Bronchial epithelial cell (primary cell): Measurements from ENCODE around the gene SVOP. TPM values are rescaled to one million over a fixed set of nuclear protein-coding genes. Genes with fewer than 3 reads are reported as not detected.
A peak's percentile ranks its signal among the peaks of the same experiment; 100 is the strongest.

ENCODE experiments used
- DNase-seq: peaks from one replicate; pipeline ENCODE4 v3.0.0-alpha.2; 2010; ENCODE audit warnings: low read depth
- FAIRE-seq: peaks from 2 replicates; lab custom pipeline; 2011; peaks lifted over from hg19 to GRCh38; lab: Jason Lieb, UNC
- H3K27me3 ChIP-seq: 2 replicates; pipeline ENCODE4 v1.5.1; 2011; ENCODE audit warnings: low read length; ENCODE audit not compliant: control insufficient read depth, insufficient read depth
- H3K36me3 ChIP-seq: 2 replicates; pipeline ENCODE4 v1.5.1; 2011; ENCODE audit warnings: low read length; ENCODE audit not compliant: control insufficient read depth, insufficient read depth
- H3K4me3 ChIP-seq: 2 replicates; pipeline ENCODE4 v1.5.1; 2011; ENCODE audit warnings: mild to moderate bottlenecking, low read depth, low read length, control low read depth
- total RNA-seq: library from RNA; depleted of rRNA; stranded (reverse); fragments of >200 nt; gene quantifications from 2 replicates; pipeline ENCODE4 v1.2.1, GENCODE V29; 2014
- TF ChIP-seq, protein P1 (sequence below): IDR thresholded peaks from 2 replicates; pipeline ENCODE4 v1.5.1; 2011; ENCODE audit warnings: mild to moderate bottlenecking, moderate library complexity, low read length, control low read depth, inconsistent platforms; ENCODE audit not compliant: insufficient read depth, severe bottlenecking

SVOP gene
- total RNA-seq, 1 donor from 2014 or later, result not detected

- TF ChIP-seq, protein P1, sequence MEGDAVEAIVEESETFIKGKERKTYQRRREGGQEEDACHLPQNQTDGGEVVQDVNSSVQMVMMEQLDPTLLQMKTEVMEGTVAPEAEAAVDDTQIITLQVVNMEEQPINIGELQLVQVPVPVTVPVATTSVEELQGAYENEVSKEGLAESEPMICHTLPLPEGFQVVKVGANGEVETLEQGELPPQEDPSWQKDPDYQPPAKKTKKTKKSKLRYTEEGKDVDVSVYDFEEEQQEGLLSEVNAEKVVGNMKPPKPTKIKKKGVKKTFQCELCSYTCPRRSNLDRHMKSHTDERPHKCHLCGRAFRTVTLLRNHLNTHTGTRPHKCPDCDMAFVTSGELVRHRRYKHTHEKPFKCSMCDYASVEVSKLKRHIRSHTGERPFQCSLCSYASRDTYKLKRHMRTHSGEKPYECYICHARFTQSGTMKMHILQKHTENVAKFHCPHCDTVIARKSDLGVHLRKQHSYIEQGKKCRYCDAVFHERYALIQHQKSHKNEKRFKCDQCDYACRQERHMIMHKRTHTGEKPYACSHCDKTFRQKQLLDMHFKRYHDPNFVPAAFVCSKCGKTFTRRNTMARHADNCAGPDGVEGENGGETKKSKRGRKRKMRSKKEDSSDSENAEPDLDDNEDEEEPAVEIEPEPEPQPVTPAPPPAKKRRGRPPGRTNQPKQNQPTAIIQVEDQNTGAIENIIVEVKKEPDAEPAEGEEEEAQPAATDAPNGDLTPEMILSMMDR, result no peak
- DNase-seq, result no peak
- H3K27me3 ChIP-seq, result peaks cover 2% of the 10 kb centered on the region
- no peaks in the 10 kb centered on the region for H3K36me3 ChIP-seq
- FAIRE-seq, result no peak
- no peak overlapping the region for H3K4me3 ChIP-seq
Measured at GRCh38 chr12:108975024-108975593, 45.8 kb downstream of the SVOP start.

GRCh38 chr12:108973629-108974152, 47.2 kb downstream of the SVOP start:
- FAIRE-seq (no peak), DNase-seq (no peak)
- Histone ChIP-seq H3K36me3 (no peaks in the 10 kb centered on the region), H3K27me3 (peaks cover 2% of the 10 kb centered on the region), H3K4me3 (no peak overlapping the region)
- TF ChIP-seq, protein P1, result no peak

DNA sequence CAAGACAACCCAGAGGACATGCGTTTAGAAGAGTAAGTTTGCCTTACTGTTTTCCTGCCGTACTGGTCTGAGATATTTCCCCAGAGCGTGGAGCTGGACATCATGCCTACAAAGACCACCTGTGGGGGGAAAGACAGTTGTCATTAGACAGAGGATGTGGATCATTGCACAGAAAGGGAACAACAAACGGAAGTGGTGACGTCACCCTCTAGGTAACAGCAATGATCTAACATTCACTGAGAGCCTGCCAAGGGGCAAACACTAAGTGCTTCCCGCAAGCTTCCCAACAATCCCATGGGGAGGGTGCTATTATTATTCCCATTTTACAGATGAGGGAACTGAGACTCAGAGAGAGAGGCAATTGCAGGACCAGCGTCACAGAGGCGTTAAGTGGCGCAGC, 48.5 kb downstream of the SVOP start:
- DNase-seq (peak; percentile 21), FAIRE-seq (no peak)
- Histone ChIP-seq H3K36me3 (no peaks in the 10 kb centered on the region), H3K27me3 (peaks cover 2% of the 10 kb centered on the region), H3K4me3 (no peak overlapping the region)
- TF ChIP-seq, protein P1, result no peak

- TF ChIP-seq, protein P1, result no peak
- FAIRE-seq (no peak), DNase-seq (no peak)
- Histone ChIP-seq H3K36me3 (no peaks in the 10 kb centered on the region), H3K27me3 (no peaks in the 10 kb centered on the region), H3K4me3 (no peak overlapping the region)
Measured at GRCh38 chr12:108969622-108970021, 51.2 kb downstream of the SVOP start.

DNA sequence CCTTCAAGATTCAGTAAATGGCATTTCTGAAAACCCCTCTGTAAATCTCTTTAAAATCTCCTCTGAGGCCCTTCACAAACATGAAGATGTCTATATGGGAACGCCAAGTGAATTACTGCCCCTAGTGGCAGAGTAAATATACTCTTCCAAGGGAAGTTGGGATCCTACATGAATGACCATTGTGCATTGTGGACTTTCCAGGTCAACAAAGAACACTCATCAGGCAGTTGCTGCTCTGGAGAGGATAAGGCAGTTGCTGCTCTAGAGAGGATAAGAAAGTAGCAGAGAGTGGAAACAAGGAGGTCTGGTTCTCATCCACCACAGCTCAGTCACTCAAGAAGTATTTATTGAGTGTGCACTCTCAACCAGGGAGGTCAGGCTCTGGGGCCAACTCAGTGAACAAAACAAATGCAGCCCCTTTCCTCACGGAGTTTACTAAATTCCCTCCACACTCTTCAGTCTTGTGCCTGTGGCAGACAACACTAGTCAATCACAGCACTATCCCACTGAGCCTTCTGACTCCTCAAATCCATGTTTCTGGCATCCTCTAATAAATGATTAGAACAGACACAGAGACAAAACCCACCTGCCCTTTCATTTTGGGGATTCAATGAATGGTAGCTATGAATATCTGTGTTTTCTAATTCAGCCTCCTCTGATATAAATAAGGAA, 52.9 kb downstream of the SVOP start:
- H3K36me3 ChIP-seq, result no peaks in the 10 kb centered on the region
- peak; percentile 36 for DNase-seq

More for the DNA sequence above, 52.9 kb downstream of the SVOP start:
- no peak for FAIRE-seq
- H3K27me3 ChIP-seq, result no peaks in the 10 kb centered on the region
- TF ChIP-seq, protein P1, result peak; percentile 40
- H3K4me3 ChIP-seq, result no peak overlapping the region
